Adipocyte (in vitro differentiated cells): Measurements from ENCODE around the gene FITM1.

Source experiments
- DNase-seq: peaks from one replicate; pipeline ENCODE4 v3.0.0-alpha.2; 2015; ENCODE audit warnings: low read depth
- H3K27me3 ChIP-seq: replicated peaks from 2 replicates; pipeline ENCODE4 v1.7.0; 2013; ENCODE audit warnings: mild to moderate bottlenecking, low read length, moderate library complexity; ENCODE audit not compliant: control insufficient read depth, insufficient read depth
- H3K36me3 ChIP-seq: 2 replicates; pipeline ENCODE4 v1.7.0; 2013; ENCODE audit warnings: low read length, mild to moderate bottlenecking, moderate library complexity; ENCODE audit not compliant: control insufficient read depth, insufficient read depth, severe bottlenecking
- H3K4me1 ChIP-seq: 2 replicates; pipeline ENCODE4 v1.7.0; 2013; ENCODE audit warnings: mild to moderate bottlenecking, low read length, moderate library complexity; ENCODE audit not compliant: control insufficient read depth, insufficient read depth
- H3K4me3 ChIP-seq: 2 replicates; pipeline ENCODE4 v1.7.0; 2013; ENCODE audit warnings: mild to moderate bottlenecking, low read length, moderate library complexity
- H3K9ac ChIP-seq: 2 replicates; pipeline ENCODE4 v1.7.0; 2013; ENCODE audit warnings: mild to moderate bottlenecking, low read length, moderate library complexity
- H3K9me3 ChIP-seq: 2 replicates; pipeline ENCODE4 v1.7.0; 2013; ENCODE audit warnings: mild to moderate bottlenecking, low read length, moderate library complexity; ENCODE audit not compliant: control insufficient read depth

Gene FITM1

GRCh38 chr14:24113379-24113800, 17.1 kb upstream of the FITM1 start:
- peaks cover 14% of the 10 kb centered on the region for H3K36me3 ChIP-seq
- H3K4me1 ChIP-seq = peaks cover 15% of the 10 kb centered on the region
- no peaks in the 10 kb centered on the region for H3K27me3 ChIP-seq
- peak overlapping the region; percentile 87 for H3K4me3 ChIP-seq
- DNase-seq = no peak
- peak overlapping the region; percentile 95 for H3K9ac ChIP-seq
- no peaks in the 10 kb centered on the region for H3K9me3 ChIP-seq

- Histone ChIP-seq H3K9me3 (no peaks in the 10 kb centered on the region), H3K36me3 (peaks cover 19% of the 10 kb centered on the region), H3K4me1 (peaks cover 15% of the 10 kb centered on the region), H3K27me3 (no peaks in the 10 kb centered on the region), H3K4me3 (peak overlapping the region; percentile 87), H3K9ac (peak overlapping the region; percentile 95)
- DNase-seq = peak; percentile 93
Observed at GRCh38 chr14:24113801-24114531, 16.5 kb upstream of the FITM1 start.

GRCh38 chr14:24114532-24115421, 15.7 kb upstream of the FITM1 start, which contains the start of the genes DCAF11 and NRL:
Gene DCAF11 (plus strand): TSS chr14:24114777. CDS start chr14:24115595, 818 bp downstream.
Gene NRL (minus strand): TSS chr14:24114949. CDS start chr14:24082848, 32,101 bp downstream.
- DNase-seq = peak; percentile 99
- Histone ChIP-seq H3K4me1 (peaks cover 15% of the 10 kb centered on the region), H3K36me3 (peaks cover 27% of the 10 kb centered on the region), H3K9ac (peak within 1 kb of the TSS; percentile 95), H3K9me3 (no peaks in the 10 kb centered on the region), H3K27me3 (no peaks in the 10 kb centered on the region), H3K4me3 (peak within 1 kb of the TSS; percentile 87)

GRCh38 chr14:24115422-24116127, 14.9 kb upstream of the FITM1 start:
- DNase-seq = no peak
- peak overlapping the region; percentile 87 for H3K4me3 ChIP-seq

GRCh38 chr14:24116128-24116814, 14.2 kb upstream of the FITM1 start:
- no peaks in the 10 kb centered on the region for H3K27me3 ChIP-seq
- peak overlapping the region; percentile 87 for H3K4me3 ChIP-seq
- no peak for DNase-seq
- peaks cover 38% of the 10 kb centered on the region for H3K36me3 ChIP-seq
- H3K9ac ChIP-seq = no peak overlapping the region
- peaks cover 15% of the 10 kb centered on the region for H3K4me1 ChIP-seq
- no peaks in the 10 kb centered on the region for H3K9me3 ChIP-seq

More at GRCh38 chr14:24115422-24116127, 14.9 kb upstream of the FITM1 start:
- Histone ChIP-seq H3K9me3 (no peaks in the 10 kb centered on the region), H3K9ac (peak overlapping the region; percentile 95), H3K4me1 (peaks cover 15% of the 10 kb centered on the region), H3K36me3 (peaks cover 31% of the 10 kb centered on the region), H3K27me3 (no peaks in the 10 kb centered on the region)

- H3K4me1 ChIP-seq = peaks cover 15% of the 10 kb centered on the region
- no peak overlapping the region for H3K4me3 ChIP-seq
- peaks cover 45% of the 10 kb centered on the region for H3K36me3 ChIP-seq
- H3K9me3 ChIP-seq = no peaks in the 10 kb centered on the region
- H3K9ac ChIP-seq = no peak overlapping the region
- DNase-seq = no peak
- no peaks in the 10 kb centered on the region for H3K27me3 ChIP-seq
Observed at GRCh38 chr14:24117179-24117578, 13.3 kb upstream of the FITM1 start.

- peaks cover 10% of the 10 kb centered on the region for H3K4me1 ChIP-seq
- peaks cover 57% of the 10 kb centered on the region for H3K36me3 ChIP-seq
- no peaks in the 10 kb centered on the region for H3K9me3 ChIP-seq
- no peak overlapping the region for H3K4me3 ChIP-seq
- no peak for DNase-seq
- no peak overlapping the region for H3K9ac ChIP-seq
- H3K27me3 ChIP-seq = no peaks in the 10 kb centered on the region
Observed at GRCh38 chr14:24119691-24120090, 10.8 kb upstream of the FITM1 start.

GRCh38 chr14:24121210-24121609, 9.2 kb upstream of the FITM1 start:
- no peak overlapping the region for H3K9ac ChIP-seq
- H3K4me1 ChIP-seq = peaks cover under 1% of the 10 kb centered on the region
- no peak overlapping the region for H3K4me3 ChIP-seq
- H3K27me3 ChIP-seq = no peaks in the 10 kb centered on the region
- H3K36me3 ChIP-seq = peaks cover 57% of the 10 kb centered on the region
- H3K9me3 ChIP-seq = no peaks in the 10 kb centered on the region
- no peak for DNase-seq

GRCh38 chr14:24122416-24122815, 8.0 kb upstream of the FITM1 start:
- no peaks in the 10 kb centered on the region for H3K9me3 ChIP-seq
- H3K4me1 ChIP-seq = no peaks in the 10 kb centered on the region
- H3K36me3 ChIP-seq = peaks cover 53% of the 10 kb centered on the region
- no peak for DNase-seq
- no peak overlapping the region for H3K9ac ChIP-seq
- no peak overlapping the region for H3K4me3 ChIP-seq
- no peaks in the 10 kb centered on the region for H3K27me3 ChIP-seq

GRCh38 chr14:24122898-24123297, 7.6 kb upstream of the FITM1 start:
- H3K36me3 ChIP-seq = peaks cover 48% of the 10 kb centered on the region
- H3K4me3 ChIP-seq = no peak overlapping the region
- no peak for DNase-seq
- H3K9ac ChIP-seq = no peak overlapping the region
- H3K27me3 ChIP-seq = no peaks in the 10 kb centered on the region
- no peaks in the 10 kb centered on the region for H3K9me3 ChIP-seq
- H3K4me1 ChIP-seq = no peaks in the 10 kb centered on the region
